Measurements from ENCODE around the gene FNDC3A. TPM values are rescaled to one million over a fixed set of nuclear protein-coding genes. Genes with fewer than 3 reads are reported as not detected.
"Not testable (repeated sequence)": the region's sequence is repeated elsewhere in the genome, so short reads cannot be mapped to it uniquely, and the experiment has no call there.

Gene FNDC3A
- total RNA-seq, 1 donor from 2014 or later: 65.7 TPM

GRCh38 chr13:49134305-49134704, 158.6 kb downstream of the FNDC3A start:
- DNase-seq (ENCODE audit: low spot score): no peak

DNA sequence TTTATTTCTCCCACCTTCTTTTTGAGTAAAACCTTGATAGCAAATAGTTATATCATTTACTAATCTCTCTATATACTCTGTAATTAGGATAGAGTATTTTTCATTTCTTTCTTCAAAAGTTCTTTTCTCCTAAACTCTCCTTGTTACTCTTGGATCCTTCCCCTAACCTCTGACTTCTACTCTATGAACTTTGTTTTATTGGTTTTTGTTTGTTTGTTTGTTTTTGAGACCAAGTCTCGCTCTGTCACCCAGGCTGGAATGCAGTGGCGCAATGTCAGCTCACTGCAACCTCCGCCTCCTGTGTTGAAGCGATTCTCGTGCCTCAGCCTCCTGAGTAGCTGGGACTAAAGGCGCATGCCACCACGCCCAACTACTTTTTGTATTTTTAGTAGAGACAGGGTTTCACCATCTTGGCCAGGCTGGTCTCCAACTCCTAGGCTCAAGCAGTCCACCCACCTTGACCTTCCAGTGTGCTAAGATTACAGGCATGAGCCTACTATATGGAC, 161.5 kb downstream of the FNDC3A start:
- not testable (repeated sequence) for DNase-seq (ENCODE audit: low spot score)

GRCh38 chr13:49140910-49141611, 165.3 kb downstream of the FNDC3A start:
- no peak for DNase-seq (ENCODE audit: low spot score)

GRCh38 chr13:49146950-49147355, 171.2 kb downstream of the FNDC3A start:
- no peak for DNase-seq (ENCODE audit: low spot score)

DNA sequence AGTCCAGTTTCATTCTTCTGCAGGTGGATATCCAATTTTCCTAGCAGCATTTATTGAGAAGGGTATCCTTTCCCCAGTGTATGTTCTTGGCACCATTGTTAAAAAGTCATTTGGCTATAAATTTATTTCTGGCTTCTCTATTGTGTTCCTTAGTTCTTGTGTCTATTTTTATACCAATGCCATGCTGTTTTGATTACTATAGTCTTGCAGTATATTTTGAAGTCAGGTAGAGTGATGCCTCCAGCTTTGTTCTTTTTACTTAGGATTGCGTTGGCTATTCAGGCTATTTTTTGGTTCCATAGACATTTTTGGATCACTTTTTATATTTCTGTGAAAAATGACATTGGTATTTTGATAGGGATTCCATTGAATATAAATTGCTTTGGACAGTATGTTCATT, 172.7 kb downstream of the FNDC3A start:
- no peak for DNase-seq (ENCODE audit: low spot score)

- not testable (repeated sequence) for DNase-seq (ENCODE audit: low spot score)
Measured at GRCh38 chr13:49157955-49158584, 182.4 kb downstream of the FNDC3A start.

GRCh38 chr13:49163162-49163561, 187.4 kb downstream of the FNDC3A start:
- not testable (repeated sequence) for DNase-seq (ENCODE audit: low spot score)

DNA sequence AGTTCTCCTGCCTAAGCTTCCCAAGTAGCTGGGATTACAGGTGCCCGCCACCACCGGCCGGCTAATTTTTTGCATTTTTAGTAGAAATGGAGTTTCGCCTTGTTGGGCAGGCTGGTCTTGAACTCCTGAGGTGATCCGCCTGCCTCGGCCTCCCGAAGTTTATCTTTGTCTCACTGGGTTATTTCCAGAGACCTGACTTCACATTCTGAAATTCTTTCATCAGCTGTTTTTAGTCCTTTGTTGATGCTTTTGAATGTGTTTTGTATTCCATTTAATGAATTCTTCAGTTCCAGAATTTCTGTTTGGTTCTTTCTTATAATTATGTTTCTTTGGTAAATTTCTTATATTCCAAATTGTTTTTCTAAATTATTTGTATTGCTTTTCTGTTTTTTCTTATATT, 189.0 kb downstream of the FNDC3A start:
- no peak for DNase-seq (ENCODE audit: low spot score)

DNA sequence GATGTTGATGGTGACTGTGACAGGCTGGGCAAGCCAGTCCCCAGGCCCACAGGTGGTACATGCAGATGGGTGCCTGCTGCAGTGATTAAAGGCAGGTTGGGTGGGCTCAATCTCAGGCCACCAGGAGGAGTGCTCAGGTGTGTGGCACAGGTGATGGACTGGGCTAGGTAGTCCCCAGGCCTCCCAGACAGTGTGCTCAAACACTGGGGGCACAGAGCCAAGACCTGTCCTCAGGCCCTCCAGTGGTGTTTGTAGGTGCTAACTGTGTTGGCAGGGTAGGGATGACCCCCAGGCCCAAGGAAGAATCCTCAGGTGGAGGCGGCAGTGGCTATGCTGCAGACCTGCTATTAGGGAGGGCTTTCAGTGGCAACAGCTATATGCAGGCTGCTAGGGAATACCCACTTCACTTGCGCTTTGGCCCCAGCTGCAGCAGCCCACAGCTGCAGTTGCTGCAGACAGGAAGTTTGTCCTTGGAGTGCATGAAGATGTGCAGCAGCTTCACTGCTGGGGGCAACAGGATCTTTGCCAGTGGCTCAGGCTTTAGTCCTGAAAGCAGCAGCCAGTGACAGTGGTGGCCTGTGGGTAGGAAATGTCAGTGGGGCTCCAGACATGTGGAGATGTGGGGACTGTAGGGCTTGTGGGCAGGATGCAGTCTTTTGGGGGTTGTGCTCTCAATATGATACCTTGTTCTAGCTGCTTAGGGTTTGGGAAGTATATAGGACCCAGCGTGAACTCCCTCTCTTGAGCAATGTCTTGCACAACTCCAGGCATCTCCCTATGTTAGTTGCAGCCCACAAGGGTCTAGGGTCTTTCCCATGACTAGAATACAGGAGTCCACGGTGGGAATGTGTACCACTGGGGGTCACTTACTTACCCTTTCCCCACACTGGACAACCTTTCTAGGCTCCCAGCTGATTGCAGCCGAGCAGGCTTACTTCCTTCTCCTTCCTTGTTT, 190.4 kb downstream of the FNDC3A start:
- no peak for DNase-seq (ENCODE audit: low spot score)

DNA sequence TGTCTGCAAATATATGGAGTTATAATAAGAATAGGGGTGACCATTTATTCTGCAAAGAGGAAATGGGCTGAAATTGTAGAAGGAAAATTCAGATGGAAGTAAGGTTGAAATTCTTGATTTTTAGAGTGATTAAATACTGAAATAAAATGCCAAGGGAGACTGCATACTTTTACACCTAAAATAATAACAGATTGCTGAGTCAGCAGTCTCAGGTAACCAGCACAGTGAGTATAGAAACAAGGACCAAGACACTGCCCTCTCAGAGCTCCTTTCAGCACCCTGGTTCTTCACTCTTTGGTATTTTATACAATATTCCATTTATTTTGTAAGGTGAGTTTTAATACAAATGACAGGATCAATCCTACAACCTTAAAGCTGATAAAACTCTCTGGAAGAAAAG, 195.6 kb downstream of the FNDC3A start:
- no peak for DNase-seq (ENCODE audit: low spot score)

- no peak for DNase-seq (ENCODE audit: low spot score)
Measured at GRCh38 chr13:49183672-49184325, 208.1 kb downstream of the FNDC3A start.

DNA sequence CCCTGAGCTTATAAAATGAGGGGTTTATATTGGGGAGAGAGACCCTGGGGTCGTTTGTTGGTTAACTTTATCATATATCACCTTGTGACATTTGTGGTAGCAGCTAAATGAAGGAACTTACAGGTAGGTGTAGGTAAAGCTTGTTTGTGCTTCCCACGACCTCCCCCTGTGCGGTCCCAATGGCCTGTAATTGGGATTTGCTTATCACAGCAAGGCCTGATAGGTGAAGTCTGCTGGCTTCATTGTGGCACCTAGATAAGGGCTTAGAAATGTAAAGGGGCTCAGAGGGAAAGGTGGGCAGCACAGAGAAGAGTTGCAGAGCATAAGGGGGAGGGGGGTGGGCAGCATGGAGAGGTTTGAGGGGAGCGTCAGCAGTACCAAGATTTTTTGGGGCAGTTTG, 208.9 kb downstream of the FNDC3A start:
- DNase-seq (ENCODE audit: low spot score): no peak

DNA sequence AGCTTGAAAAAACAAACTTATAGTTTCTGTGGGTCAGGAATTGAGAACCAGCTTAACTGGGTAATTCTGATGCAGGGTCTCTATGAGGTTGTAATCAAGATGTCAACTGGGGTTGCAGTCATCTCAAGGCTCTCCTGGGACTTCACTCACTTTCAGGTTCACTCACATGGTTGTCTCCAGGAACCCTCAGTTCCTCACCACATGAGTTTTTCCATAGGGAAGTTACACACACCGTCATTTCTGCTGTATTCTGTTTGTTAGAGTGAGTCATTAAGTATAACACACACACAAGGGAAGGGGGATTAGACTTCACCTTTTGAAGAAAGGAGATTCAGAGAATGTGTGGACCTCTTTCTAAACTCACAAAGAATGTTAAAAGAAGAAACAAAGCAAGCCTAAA, 209.6 kb downstream of the FNDC3A start:
- no peak for DNase-seq (ENCODE audit: low spot score)

DNA sequence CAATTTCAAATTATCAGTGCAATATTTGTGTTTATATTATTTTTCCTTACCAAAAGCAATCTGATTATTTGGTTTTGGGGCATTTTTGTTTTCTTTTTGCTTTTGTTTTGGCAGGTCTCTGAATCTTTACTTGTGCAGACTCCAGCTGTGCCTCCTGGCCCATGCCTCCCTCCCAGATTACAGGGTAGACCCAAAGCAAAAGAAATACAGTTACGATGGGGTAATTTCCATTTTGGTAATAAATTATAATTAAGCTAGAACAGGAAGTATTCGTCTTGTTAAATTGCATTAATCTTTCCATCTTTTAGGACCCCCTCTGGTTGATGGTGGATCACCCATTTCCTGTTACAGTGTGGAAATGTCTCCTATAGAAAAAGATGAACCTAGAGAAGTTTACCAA, 215.2 kb downstream of the FNDC3A start:
- DNase-seq (ENCODE audit: low spot score): no peak

DNA sequence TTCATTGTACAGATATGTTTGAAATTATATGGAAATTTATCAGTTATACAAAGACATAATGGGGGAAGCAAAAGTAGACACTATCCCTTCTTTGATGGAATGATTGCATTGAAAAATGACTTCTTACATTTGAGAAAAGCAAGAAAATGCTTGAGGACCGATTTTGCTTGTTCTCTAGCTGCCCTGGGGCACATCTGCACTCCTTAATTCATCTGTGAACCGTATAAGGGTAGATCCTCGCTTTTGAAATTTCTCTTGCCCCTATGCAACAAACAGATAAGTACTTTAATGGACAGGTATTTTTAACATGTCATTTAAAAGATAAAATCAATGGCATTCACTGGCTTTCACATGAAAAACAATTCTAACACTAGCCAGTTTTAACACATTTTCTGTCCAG, 230.9 kb downstream of the FNDC3A start:
- no peak for DNase-seq (ENCODE audit: low spot score)

GRCh38 chr13:49208619-49209018, 232.9 kb downstream of the FNDC3A start:
- DNase-seq (ENCODE audit: low spot score): no peak

GRCh38 chr13:49210114-49210513, 234.4 kb downstream of the FNDC3A start:
- no peak for DNase-seq (ENCODE audit: low spot score)

DNA sequence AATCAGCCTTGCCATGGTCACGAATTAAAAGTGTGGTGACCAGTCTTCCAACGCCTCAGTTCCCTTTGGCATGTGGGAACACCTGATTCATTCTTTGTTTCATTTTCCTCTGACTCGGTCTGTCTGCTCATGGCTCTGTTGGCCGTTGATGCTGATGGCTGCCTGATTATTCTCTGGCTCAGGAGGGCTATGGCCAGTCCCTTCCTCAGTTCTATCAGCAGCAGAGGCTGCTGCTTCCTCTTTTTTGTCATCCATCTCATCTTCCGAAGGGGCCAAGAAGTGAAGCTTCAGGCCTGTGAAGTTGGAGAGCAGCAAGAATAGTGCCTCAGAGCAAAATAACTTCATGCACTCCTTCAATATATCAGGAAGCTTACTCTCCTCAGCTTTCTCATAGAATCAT, 235.0 kb downstream of the FNDC3A start:
- DNase-seq (ENCODE audit: low spot score): no peak

- DNase-seq (ENCODE audit: low spot score): no peak
Measured at GRCh38 chr13:49213539-49213938, 237.8 kb downstream of the FNDC3A start.

DNA sequence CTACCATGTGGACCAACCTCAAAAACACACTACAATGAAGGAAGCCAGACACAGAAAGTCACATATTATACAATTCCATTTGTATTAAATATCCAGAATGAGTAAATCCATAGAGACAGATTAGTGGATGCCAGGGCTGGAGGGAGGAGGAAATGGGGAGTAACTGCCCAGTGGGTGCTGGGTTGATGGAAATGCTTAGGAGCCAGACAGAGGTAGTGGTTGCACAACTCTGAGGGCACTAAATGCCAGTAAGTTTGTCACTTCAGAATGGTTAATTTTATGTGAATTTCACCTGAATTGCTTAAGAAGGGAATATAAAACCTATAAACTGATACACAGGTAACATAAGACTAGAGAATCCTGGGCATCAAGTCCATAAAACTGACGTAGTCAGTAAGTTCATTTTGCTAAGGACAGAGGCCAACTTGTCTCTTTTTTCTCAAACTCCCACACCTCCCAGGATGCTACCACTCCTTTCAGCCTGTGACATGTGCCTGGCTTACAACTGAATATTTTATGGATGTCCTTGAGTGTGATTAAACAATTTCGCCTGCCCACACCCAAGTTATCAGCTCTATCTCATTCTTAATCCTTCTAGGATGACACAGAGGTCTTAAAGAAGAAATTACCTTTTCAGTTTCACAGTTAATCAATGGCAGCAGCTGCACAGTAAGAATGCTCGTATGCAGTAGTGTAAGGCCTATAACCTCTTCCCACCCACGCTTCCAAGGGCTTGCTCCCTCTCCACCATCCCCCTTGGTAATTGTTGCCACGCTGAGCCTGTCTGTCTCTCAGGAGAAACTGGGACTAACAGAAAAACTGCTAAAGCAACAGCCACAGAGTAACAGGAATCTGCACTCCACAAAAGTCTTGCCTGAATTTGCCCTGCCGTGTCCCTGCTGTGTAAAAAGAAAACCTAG, 238.5 kb downstream of the FNDC3A start:
- no peak for DNase-seq (ENCODE audit: low spot score)

Measured in umbilical cord (tissue), 2 donors.